ENCODE measurements around the gene ADSL.

ADSL gene

DNA sequence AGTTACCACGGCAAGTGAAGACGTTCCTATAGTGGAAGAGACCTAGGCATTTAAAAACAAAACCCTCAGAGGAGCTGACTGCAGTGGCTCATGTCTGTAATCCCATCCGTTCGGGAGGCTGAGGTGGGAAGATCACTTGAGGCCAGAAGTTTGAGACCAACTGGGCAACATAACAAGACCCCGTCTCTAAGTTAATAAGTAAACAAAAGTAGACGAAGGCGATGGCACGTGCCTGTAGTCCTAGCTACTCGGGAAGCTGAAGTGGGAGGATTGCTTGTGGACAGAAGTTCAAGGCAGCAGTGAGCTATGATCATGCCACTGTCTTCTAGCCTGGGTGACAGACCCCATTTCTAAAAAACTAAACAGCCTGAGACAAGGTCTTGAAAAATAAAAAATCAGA lies 3.8 kb upstream of the ADSL start:
- no peaks in the 10 kb centered on the region for H3K9me3 ChIP-seq (ENCODE audit: insufficient read depth, low read length, severe bottlenecking)
- TF ChIP-seq, protein P1, sequence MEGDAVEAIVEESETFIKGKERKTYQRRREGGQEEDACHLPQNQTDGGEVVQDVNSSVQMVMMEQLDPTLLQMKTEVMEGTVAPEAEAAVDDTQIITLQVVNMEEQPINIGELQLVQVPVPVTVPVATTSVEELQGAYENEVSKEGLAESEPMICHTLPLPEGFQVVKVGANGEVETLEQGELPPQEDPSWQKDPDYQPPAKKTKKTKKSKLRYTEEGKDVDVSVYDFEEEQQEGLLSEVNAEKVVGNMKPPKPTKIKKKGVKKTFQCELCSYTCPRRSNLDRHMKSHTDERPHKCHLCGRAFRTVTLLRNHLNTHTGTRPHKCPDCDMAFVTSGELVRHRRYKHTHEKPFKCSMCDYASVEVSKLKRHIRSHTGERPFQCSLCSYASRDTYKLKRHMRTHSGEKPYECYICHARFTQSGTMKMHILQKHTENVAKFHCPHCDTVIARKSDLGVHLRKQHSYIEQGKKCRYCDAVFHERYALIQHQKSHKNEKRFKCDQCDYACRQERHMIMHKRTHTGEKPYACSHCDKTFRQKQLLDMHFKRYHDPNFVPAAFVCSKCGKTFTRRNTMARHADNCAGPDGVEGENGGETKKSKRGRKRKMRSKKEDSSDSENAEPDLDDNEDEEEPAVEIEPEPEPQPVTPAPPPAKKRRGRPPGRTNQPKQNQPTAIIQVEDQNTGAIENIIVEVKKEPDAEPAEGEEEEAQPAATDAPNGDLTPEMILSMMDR (IDR thresholded peaks at IDR 0.05; ENCODE audit: borderline replicate concordance, extremely low read depth, low read length, poor library complexity, severe bottlenecking): no peak
- no peak for TF ChIP-seq EZH2 (IDR thresholded peaks at IDR 0.05; ENCODE audit: borderline replicate concordance, low read depth, low read length, severe bottlenecking)
- no peak overlapping the region for H3K9ac ChIP-seq (ENCODE audit: low read depth, low read length)
- DNase-seq: no peak
- H3K4me1 ChIP-seq (ENCODE audit: insufficient read depth, low read length): peaks cover 19% of the 10 kb centered on the region
- no peaks in the 10 kb centered on the region for H3K27me3 ChIP-seq (ENCODE audit: insufficient read depth, low read length, poor library complexity)
- no peak overlapping the region for H3K4me2 ChIP-seq (ENCODE audit: insufficient read depth, low read length)
- 0 out of 2 replicates have a peak, but pooled peaks cover 3% of the 10 kb centered on the region for H4K20me1 ChIP-seq (ENCODE audit: insufficient read depth, low read length)
- H3K79me2 ChIP-seq (ENCODE audit: insufficient read depth, low read length): peaks cover 23% of the 10 kb centered on the region
- no peaks in the 10 kb centered on the region; the same call in 1 of the 2 replicates for H3K36me3 ChIP-seq (ENCODE audit: insufficient read depth, low read length)
- H3K4me3 ChIP-seq (ENCODE audit: low read depth in 1 of 2, low read length in 2 of 2): no peak overlapping the region
- no peak overlapping the region for H3K27ac ChIP-seq (ENCODE audit: low read length)
- no peak overlapping the region for H2AFZ ChIP-seq (ENCODE audit: low read depth, low read length)
- no peak for ATAC-seq (ENCODE audit: insufficient read depth, low read depth)

GRCh38 chr22:40345271-40345670 lies 1.0 kb upstream of the ADSL start:
- H3K27me3 ChIP-seq (ENCODE audit: insufficient read depth, low read length, poor library complexity): no peaks in the 10 kb centered on the region
- peaks cover 46% of the 10 kb centered on the region for H3K79me2 ChIP-seq (ENCODE audit: insufficient read depth, low read length)
- peak overlapping the region; percentile 67 to 93; a peak in 3 of 4 replicates for H3K4me3 ChIP-seq (ENCODE audit: low read depth in 1 of 2, low read length in 2 of 2)
- H3K36me3 ChIP-seq (ENCODE audit: insufficient read depth, low read length): peaks cover 19% of the 10 kb centered on the region
- H3K4me1 ChIP-seq (ENCODE audit: insufficient read depth, low read length): peaks cover 33% of the 10 kb centered on the region
- H4K20me1 ChIP-seq (ENCODE audit: insufficient read depth, low read length): peaks cover 6% of the 10 kb centered on the region; the same call in 1 of the 2 replicates
- H3K9me3 ChIP-seq (ENCODE audit: insufficient read depth, low read length, severe bottlenecking): no peaks in the 10 kb centered on the region
- peak overlapping the region; percentile 89 for H3K4me2 ChIP-seq (ENCODE audit: insufficient read depth, low read length)
- DNase-seq: peak; percentile 29
- no peak for TF ChIP-seq EZH2 (IDR thresholded peaks at IDR 0.05; ENCODE audit: borderline replicate concordance, low read depth, low read length, severe bottlenecking)
- TF ChIP-seq, protein P1 (IDR thresholded peaks at IDR 0.05; ENCODE audit: borderline replicate concordance, extremely low read depth, low read length, poor library complexity, severe bottlenecking): no peak
- no peak for ATAC-seq (ENCODE audit: insufficient read depth, low read depth)
- no peak overlapping the region for H2AFZ ChIP-seq (ENCODE audit: low read depth, low read length)
- H3K27ac ChIP-seq (ENCODE audit: low read length): no peak overlapping the region; the same call in 1 of the 2 replicates
- H3K9ac ChIP-seq (ENCODE audit: low read depth, low read length): peak overlapping the region; percentile 75

DNA sequence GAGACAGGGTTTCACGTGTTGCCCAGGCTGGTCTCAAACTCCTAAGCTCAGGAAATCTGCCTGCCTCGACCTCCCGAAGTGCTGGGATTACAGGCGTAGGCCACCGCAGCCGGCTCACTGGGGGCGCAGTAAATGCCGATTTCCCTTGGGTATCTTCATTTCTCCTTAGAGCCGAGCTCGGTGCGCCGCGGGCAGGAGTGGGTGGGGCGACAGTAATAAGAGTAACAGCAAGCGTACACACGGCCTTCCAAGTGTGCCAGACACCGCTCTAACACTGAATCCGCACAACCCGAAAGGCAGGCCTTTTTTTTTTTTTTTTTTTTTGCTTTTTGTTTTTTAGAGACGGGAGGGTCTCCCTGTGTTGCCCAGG lies 500 bp upstream of the ADSL start:
- peaks cover 6% of the 10 kb centered on the region; the same call in 1 of the 2 replicates for H4K20me1 ChIP-seq (ENCODE audit: insufficient read depth, low read length)
- ATAC-seq (ENCODE audit: insufficient read depth, low read depth): peak; percentile 41
- no peaks in the 10 kb centered on the region for H3K27me3 ChIP-seq (ENCODE audit: insufficient read depth, low read length, poor library complexity)
- peak overlapping the region; percentile 89 for H3K4me2 ChIP-seq (ENCODE audit: insufficient read depth, low read length)
- H3K9ac ChIP-seq (ENCODE audit: low read depth, low read length): peak overlapping the region; percentile 75
- peaks cover 24% of the 10 kb centered on the region for H3K36me3 ChIP-seq (ENCODE audit: insufficient read depth, low read length)
- peaks cover 33% of the 10 kb centered on the region for H3K4me1 ChIP-seq (ENCODE audit: insufficient read depth, low read length)
- H3K27ac ChIP-seq (ENCODE audit: low read length): peak overlapping the region; percentile 87
- peak overlapping the region; percentile 67 to 93 for H3K4me3 ChIP-seq (ENCODE audit: low read depth in 1 of 2, low read length in 2 of 2)
- peaks cover 46% of the 10 kb centered on the region for H3K79me2 ChIP-seq (ENCODE audit: insufficient read depth, low read length)
- TF ChIP-seq, protein P1 (IDR thresholded peaks at IDR 0.05; ENCODE audit: borderline replicate concordance, extremely low read depth, low read length, poor library complexity, severe bottlenecking): no peak
- TF ChIP-seq EZH2 (IDR thresholded peaks at IDR 0.05; ENCODE audit: borderline replicate concordance, low read depth, low read length, severe bottlenecking): no peak
- H3K9me3 ChIP-seq (ENCODE audit: insufficient read depth, low read length, severe bottlenecking): no peaks in the 10 kb centered on the region
- H2AFZ ChIP-seq (ENCODE audit: low read depth, low read length): peak overlapping the region; percentile 97
- peak; percentile 65 for DNase-seq

Measured in DND-41 (cell line).